ENCODE results near the gene MTG1.
"Not testable (repeated sequence)": the region's sequence is repeated elsewhere in the genome, so short reads cannot be mapped to it uniquely, and the experiment has no call there.

MTG1 gene

DNA sequence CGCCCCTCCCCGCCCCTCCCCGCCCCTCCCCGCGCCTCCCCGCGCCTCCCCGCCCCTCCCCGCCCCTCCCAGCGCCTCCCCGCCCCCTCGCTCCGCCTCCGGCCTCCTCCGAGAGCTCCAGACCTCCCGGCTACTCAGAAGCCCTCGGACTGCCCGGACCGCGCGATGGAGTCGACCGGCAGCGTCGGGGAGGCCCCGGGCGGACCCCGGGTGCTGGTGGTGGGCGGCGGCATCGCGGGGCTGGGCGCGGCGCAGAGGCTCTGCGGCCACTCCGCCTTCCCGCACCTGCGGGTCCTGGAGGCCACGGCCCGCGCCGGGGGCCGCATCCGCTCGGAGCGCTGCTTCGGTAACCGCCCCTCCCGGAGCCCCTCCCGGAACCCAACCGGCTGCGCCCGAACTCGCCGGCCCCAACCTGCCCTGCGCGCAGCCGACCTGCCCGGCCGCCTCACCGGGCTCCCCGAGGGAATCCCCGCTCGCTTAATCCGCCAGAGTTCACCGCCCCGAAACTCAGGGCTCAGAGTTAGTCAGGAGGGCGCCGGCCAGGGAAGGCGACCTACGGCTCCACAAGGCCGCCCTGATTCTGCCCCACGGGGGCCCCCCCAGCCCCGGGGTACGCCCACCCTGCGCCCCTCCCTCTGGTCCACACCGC lies 14.7 kb upstream of the MTG1 start, which contains the start of gene PAOX:
Gene PAOX, plus strand, starts transcription at position 111 of the 649 bp plus-strand sequence. Its CDS starts 55 bp downstream, at position 166.
- DNase-seq, result peak; percentile 70

DNA sequence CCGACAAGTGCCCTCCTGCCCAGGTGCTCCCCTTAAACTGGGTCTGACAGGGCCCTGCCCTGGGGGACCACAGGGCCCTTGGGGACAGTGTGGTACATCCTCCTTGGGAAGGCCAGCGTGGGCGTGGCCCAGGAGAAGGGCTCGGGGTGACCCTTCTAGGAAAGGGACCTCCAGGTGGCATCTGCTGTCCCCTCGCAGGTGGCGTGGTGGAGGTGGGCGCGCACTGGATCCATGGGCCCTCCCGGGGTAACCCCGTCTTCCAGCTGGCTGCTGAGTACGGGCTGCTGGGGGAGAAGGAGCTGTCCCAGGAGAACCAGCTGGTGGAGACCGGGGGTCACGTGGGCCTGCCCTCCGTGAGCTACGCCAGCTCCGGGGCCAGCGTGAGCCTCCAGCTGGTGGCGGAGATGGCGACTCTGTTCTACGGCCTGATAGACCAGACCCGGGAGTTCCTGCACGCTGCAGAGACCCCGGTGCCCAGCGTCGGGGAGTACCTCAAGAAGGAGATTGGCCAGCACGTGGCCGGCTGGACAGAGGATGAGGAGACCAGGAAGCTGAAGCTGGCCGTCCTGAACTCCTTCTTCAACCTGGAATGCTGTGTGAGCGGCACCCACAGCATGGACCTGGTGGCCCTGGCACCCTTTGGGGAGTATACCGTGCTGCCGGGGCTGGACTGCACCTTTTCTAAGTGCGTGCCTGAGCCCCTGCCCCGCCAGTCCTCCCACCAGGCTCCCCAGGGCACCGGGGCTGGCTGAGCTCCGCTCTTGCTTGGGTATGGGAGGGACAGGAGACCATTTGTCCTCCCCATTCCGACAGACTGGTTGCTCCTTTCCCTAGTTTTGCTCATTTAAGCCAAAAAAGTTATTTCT lies 13.9 kb upstream of the MTG1 start:
- peak; percentile 7 for DNase-seq

DNA sequence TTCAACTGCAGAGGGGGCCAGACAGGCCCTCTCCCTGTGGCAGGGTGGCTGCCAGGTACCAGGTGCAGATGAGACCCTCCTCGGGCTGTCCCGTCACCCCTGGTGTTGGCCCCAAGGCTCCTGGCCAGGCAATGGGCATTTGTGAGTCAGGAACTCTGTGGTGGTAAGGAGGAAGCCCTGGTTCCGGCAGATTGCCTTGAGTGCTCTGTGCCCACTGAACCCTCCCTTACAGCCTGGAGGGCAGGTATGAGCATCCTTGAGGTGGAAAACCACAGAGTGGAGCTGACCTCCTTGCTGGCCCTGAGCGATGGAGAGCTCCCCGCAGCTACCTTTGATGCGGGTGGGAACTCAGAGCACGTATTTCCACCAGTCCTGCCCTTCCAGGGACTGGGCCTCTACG lies 12.9 kb upstream of the MTG1 start:
- no peak for DNase-seq

- DNase-seq, result no peak
These were observed 10.4 kb upstream of the MTG1 start for GRCh38 chr10:133383551-133383950.

GRCh38 chr10:133384071-133384470 lies 9.9 kb upstream of the MTG1 start:
- no peak for DNase-seq

DNA sequence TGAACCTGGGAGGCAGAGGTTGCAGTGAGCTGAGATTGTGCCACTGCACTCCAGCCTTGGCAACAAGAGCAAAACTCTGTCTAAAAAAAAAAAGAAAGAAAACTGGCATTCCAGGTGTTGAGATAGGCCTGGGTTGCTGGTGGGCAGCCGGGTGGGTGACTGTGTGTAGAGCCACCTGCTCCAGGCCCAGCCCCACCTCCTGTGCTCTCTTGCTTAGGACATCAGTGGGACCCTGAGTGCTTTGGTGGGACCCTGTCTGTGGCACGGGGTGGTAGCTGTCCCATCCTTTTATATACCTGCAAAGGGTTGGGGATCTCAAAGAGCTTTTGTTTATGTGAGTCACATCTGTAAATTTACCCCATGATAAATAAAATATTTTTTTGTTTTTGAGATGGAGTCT lies 8.7 kb upstream of the MTG1 start:
- DNase-seq, result no peak

DNA sequence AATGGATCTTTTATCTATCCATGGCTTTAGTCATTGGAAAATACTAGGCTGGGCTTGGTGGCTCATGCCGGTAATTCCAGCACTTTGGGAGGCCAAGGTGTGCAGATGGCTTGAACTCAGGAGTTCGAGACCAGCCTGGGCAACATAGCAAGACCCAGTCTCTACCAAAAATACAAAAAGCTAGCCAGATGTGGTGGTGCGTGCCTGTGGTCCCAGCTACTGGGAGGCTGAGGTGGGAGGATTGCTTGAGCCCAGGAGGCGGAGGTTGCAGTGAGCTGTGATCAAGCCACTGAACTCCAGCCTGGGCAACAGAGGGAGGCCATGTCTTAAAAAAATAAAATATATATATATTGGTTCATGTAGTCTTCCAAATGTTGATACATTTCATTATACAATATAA lies 7.0 kb upstream of the MTG1 start:
- not testable (repeated sequence) for DNase-seq

GRCh38 chr10:133388236-133388972 lies 5.6 kb upstream of the MTG1 start:
- peak; percentile 7 for DNase-seq

DNA sequence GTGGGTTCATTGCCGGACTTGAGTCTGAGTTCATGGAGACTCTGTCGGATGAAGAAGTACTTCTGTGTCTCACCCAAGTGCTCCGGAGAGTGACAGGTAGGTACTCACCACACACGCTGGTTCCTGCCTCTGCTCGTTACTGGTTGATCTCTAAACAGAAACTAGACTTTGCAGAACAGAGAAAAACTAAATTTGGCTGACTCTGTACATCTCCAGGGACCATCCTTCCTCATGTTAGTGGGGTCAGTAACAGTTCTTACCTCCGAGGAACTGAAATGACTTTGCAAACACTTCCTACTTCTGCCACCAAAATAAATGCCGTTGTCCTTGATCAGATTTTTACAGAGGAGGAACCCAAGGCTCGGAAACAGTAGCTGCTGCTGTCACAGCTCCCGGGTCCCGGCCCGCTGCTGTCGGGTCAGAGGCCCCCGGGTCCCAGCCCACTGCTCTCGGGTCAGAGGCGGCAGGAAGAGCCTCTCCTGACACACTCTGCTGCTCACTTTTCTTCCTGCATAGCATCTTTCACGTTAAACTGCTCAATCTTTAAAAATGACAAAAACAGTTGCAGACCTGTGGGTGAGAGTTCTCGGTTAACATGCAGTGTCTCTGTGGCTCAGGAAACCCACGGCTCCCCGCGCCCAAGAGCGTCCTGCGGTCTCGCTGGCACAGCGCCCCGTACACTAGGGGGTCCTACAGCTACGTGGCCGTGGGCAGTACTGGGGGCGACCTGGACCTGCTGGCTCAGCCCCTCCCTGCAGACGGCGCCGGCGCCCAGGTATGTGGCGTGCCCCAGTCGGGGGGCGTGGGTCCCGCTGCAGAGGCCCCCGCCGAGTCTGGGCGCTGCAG lies 4.8 kb upstream of the MTG1 start:
- no peak for DNase-seq

DNA sequence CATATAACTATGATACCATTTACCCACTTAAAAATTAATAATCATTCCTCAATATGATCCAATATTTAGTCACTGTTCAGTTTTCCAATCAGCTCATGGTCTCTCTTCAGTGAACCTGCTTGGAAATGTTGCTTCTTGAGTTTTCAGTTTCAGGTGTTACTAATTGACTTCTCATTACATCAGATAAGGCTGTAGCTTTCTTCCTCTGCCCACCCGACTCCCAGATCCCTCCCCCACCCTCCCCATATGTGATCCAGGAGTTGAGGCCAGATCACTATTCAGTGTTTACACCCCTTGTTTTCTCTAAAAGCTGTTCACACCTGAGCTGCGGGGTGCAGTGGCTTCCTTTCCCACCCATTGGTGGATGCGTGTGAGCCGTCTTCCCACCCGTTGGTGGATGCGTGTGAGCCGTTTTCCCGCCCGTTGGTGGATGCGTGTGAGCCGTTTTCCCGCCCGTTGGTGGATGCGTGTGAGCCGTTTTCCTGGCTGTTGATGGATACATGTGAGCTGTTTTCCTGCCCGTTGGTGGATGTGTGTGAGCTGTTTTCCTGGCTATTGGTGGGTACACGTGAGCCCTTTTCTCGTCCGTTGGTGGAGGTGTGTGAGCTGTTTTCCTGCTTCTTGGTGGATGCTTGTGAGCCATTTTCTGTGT lies 3.2 kb upstream of the MTG1 start:
- DNase-seq, result no peak

- no peak for DNase-seq
These were observed 2.7 kb upstream of the MTG1 start for GRCh38 chr10:133391249-133391635.

DNA sequence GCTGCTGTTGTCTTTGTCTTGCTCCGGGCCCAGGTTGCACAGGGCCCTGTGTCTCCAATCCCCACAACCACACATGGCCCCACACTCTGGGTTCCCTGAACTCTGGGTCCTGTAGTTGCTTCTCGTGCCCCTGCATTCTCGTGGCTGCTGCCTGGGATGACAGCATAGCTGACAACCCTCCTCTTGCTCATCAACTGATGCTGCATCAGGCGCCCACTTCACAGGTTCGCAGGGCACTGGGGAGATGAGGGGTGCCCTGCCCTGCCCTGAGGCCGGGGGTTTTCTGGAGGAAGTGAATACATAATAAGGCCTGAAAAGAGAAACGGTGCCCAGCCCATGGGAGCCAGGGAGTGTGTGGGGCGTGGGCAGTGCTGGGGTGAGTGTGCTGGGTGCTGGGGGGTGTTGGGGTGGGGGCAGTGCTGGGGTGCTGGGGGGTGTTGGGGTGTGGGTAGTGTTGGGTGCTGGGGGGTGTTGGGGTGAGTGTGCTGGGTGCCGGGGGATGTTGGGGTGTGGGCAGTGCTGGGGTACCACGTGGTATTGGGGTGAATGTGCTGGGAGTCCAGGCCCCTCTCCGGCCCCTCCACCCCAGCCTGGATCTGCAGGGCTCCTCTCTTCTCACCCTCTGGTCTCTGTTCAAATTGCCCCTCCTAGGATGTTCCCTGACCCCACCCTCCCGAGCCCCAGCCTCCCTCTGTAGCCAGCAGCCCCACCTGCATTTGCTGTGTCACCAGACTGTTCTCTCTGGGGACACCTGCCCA lies 2.0 kb upstream of the MTG1 start:
- DNase-seq, result no peak

GRCh38 chr10:133393401-133394063 lies 425 bp upstream of the MTG1 start:
- no peak for DNase-seq

- DNase-seq, result no peak
These were observed 854 bp downstream of the MTG1 start for GRCh38 chr10:133394801-133395221.

DNA sequence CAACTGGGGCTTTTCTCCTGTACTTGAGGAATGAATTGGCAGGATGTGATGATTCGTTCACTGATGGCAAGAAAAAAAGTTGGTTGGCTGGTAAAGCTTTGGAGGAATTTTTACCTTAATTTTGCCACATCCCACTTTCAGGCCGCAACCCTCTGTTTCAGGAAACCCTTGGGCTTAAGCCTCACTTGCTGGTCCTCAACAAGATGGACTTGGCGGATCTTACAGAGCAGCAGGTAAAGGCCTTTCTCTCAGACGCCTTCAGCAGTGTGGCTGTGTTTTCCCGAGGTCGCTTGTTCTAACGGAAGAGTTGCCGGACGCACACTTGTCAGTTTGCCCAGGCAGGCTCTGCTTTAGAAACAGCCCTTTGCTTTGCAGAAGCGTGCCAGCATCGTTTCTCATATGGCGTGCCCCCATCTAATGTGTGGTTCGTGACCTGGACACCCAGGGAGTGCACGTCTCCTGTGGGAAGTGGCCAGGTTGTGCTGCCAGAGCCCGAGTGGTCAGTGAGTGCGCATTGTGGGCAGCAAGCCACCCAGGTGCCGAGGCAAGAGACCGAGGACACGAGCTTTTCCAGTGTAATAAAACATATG lies 2.2 kb downstream of the MTG1 start:
- no peak for DNase-seq

- no peak for DNase-seq
These were observed 4.0 kb downstream of the MTG1 start for GRCh38 chr10:133397938-133398337.

GRCh38 chr10:133399123-133399601 lies 5.2 kb downstream of the MTG1 start:
- no peak for DNase-seq

GRCh38 chr10:133400624-133401424 lies 6.9 kb downstream of the MTG1 start:
- DNase-seq, result no peak

DNA sequence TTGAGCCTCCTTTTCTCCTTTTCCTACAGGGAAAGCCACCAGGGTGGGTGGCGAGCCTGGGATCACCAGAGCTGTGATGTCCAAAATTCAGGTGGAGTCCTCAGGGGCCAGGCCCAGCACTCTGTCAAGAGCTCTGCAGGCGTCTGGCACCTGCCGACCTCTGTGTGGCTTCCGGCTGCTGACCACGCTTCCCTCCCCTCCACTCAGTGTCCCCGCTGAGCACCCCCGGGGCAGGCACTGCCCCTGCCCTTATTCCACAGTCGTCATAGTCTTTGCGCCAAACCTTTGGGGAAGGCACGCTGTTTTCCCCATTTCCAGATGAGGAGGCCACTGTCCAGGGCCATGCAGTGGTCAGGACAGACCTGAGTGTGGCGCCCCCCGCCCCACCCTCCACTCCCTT lies 7.5 kb downstream of the MTG1 start:
- no peak for DNase-seq
